ENCODE data around the gene CECR2.

GRCh38 chr22:17559188-17559587, 189.9 kb downstream of the CECR2 start:
- TF ChIP-seq EP300 (IDR thresholded peaks at IDR 0.05; ENCODE audit: borderline replicate concordance) (no peak), REST (IDR thresholded peaks at IDR 0.05; ENCODE audit: low read depth) (no peak), MAX (IDR thresholded peaks at IDR 0.05) (no peak), TEAD4 (IDR thresholded peaks at IDR 0.05) (no peak), TCF12 (IDR thresholded peaks at IDR 0.05; ENCODE audit: low read depth) (no peak), CEBPB (IDR thresholded peaks at IDR 0.05) (no peak), EGR1 (IDR thresholded peaks at IDR 0.05) (no peak), RAD21 (IDR thresholded peaks at IDR 0.05; ENCODE audit: low read depth) (no peak), CREB1 (IDR thresholded peaks at IDR 0.05; ENCODE audit: low read depth) (no peak)
